AG04450 (cell line): Measurements from ENCODE around the gene NIBAN1. TPM values are rescaled to one million over a fixed set of nuclear protein-coding genes. Genes with fewer than 3 reads are reported as not detected.

Experiments
- CTCF ChIA-PET: fragments of 300-600, 350-600 bp; formaldehyde crosslinking; extraction: SDS; loops from one replicate; lab custom pipeline; 2022; ENCODE audit warnings: antibody characterized with exemption, inconsistent platforms; lab: Charles Lee
- POLR2A ChIA-PET: fragments of 350-600 bp; formaldehyde crosslinking; extraction: SDS; loops from one replicate; lab custom pipeline; 2021; ENCODE audit warnings: antibody characterized with exemption, inconsistent platforms; lab: Yijun Ruan, JAX
- DNase-seq: peaks from one replicate; pipeline ENCODE4 v3.0.0-alpha.2; 2011; ENCODE audit warnings: low read depth, low spot score
- H3K27ac ChIP-seq: one replicate; pipeline ENCODE4 v1.5.1; 2012; ENCODE audit warnings: low read depth, low read length, control low read depth
- H3K27me3 ChIP-seq: one replicate; pipeline ENCODE4 v1.6.0; 2012; ENCODE audit warnings: low read length; ENCODE audit not compliant: control insufficient read depth, insufficient read depth
- H3K4me3 ChIP-seq: 2 replicates; pipeline ENCODE4 v1.5.1; 2011; ENCODE audit warnings: mild to moderate bottlenecking, low read depth, low read length, control low read depth
- H3K9me3 ChIP-seq: 2 replicates; pipeline ENCODE4 v1.5.1; 2012; ENCODE audit warnings: low read length; ENCODE audit not compliant: control insufficient read depth, insufficient read depth
- CTCF ChIP-seq: IDR thresholded peaks from 2 replicates; pipeline ENCODE4 v1.5.1; 2011; ENCODE audit warnings: low read depth, low read length, control low read depth, inconsistent platforms
- polyA plus RNA-seq: library from polyadenylated mRNA; depleted of rRNA; stranded (reverse); fragments of >200 nt; gene quantifications from 2 replicates; pipeline ENCODE4 v1.2.3, GENCODE V29; 2011

The NIBAN1 gene
- polyA plus RNA-seq, 1 experiment: 32.9 TPM

- no peaks in the 10 kb centered on the region for H3K27me3 ChIP-seq
- no peak overlapping the region for H3K4me3 ChIP-seq
- peaks cover 2% of the 10 kb centered on the region; the same call in 1 of the 2 replicates for H3K9me3 ChIP-seq
- no peak for DNase-seq
- ChIA-PET POLR2A (no interaction called here), CTCF (no interaction called here)
- no peak for TF ChIP-seq CTCF
- H3K27ac ChIP-seq: no peak overlapping the region
Measured at GRCh38 chr1:184994301-184994700, 20.0 kb upstream of the NIBAN1 start.

- H3K27ac ChIP-seq: no peak overlapping the region
- DNase-seq: no peak
- ChIA-PET CTCF (interaction anchor here (0.6 to 1.4 kb wide), 3 partner anchors 9 to 186 kb away, joined by 3 read pairs; no protein-coding TSS in a partner anchor), POLR2A (interaction anchor here (0.6 kb wide), 1 partner anchor 682 kb away, joined by 3 read pairs; no protein-coding TSS in a partner anchor)
- H3K9me3 ChIP-seq: peaks cover 2% of the 10 kb centered on the region; the same call in 1 of the 2 replicates
- no peak overlapping the region for H3K4me3 ChIP-seq
- no peak for TF ChIP-seq CTCF
- H3K27me3 ChIP-seq: no peaks in the 10 kb centered on the region
Measured at GRCh38 chr1:184992271-184992670, 18.0 kb upstream of the NIBAN1 start.

GRCh38 chr1:184990204-184990603 lies 15.9 kb upstream of the NIBAN1 start:
- 0 out of 2 replicates have a peak, but pooled peaks cover under 1% of the 10 kb centered on the region for H3K9me3 ChIP-seq
- H3K27me3 ChIP-seq: no peaks in the 10 kb centered on the region
- no peak for DNase-seq
- POLR2A ChIA-PET: no interaction called here
- no peak overlapping the region for H3K27ac ChIP-seq
- CTCF ChIA-PET: interaction anchor here (1.8 to 2.5 kb wide), 2 partner anchors 180 to 185 kb away, joined by 9 to 12 read pairs; no protein-coding TSS in a partner anchor
- no peak overlapping the region for H3K4me3 ChIP-seq
- TF ChIP-seq CTCF: no peak

- Histone ChIP-seq H3K27me3 (no peaks in the 10 kb centered on the region), H3K27ac (no peak overlapping the region), H3K9me3 (no peaks in the 10 kb centered on the region), H3K4me3 (no peak overlapping the region)
- no peak for DNase-seq
- ChIA-PET POLR2A (no interaction called here), CTCF (interaction anchor here (0.5 to 8.6 kb wide), 3 partner anchors 91 to 182 kb away, joined by 3 to 315 read pairs (median 12); no protein-coding TSS in a partner anchor)
- TF ChIP-seq CTCF: no peak
Measured at GRCh38 chr1:184988506-184988905, 14.2 kb upstream of the NIBAN1 start.

- DNase-seq: no peak
- Histone ChIP-seq H3K27ac (no peak overlapping the region), H3K4me3 (no peak overlapping the region), H3K27me3 (no peaks in the 10 kb centered on the region), H3K9me3 (no peaks in the 10 kb centered on the region)
- no peak for TF ChIP-seq CTCF
- ChIA-PET POLR2A (no interaction called here), CTCF (interaction anchor here (1.3 to 8.6 kb wide), 4 partner anchors 177 to 182 kb away, joined by 3 to 315 read pairs (median 28); no protein-coding TSS in a partner anchor)
Measured at GRCh38 chr1:184987696-184988095, 13.4 kb upstream of the NIBAN1 start.
